NCI-H128 (cell line): Measurements from ENCODE around the gene CNNM3.
"Not testable (repeated sequence)": the region's sequence is repeated elsewhere in the genome, so short reads cannot be mapped to it uniquely, and the experiment has no call there.

Source experiments
- DNase-seq: peaks from one replicate; lab custom pipeline; 2025; ENCODE audit not compliant: unreplicated experiment; lab: John Stamatoyannopoulos, UW

CNNM3 gene

DNA sequence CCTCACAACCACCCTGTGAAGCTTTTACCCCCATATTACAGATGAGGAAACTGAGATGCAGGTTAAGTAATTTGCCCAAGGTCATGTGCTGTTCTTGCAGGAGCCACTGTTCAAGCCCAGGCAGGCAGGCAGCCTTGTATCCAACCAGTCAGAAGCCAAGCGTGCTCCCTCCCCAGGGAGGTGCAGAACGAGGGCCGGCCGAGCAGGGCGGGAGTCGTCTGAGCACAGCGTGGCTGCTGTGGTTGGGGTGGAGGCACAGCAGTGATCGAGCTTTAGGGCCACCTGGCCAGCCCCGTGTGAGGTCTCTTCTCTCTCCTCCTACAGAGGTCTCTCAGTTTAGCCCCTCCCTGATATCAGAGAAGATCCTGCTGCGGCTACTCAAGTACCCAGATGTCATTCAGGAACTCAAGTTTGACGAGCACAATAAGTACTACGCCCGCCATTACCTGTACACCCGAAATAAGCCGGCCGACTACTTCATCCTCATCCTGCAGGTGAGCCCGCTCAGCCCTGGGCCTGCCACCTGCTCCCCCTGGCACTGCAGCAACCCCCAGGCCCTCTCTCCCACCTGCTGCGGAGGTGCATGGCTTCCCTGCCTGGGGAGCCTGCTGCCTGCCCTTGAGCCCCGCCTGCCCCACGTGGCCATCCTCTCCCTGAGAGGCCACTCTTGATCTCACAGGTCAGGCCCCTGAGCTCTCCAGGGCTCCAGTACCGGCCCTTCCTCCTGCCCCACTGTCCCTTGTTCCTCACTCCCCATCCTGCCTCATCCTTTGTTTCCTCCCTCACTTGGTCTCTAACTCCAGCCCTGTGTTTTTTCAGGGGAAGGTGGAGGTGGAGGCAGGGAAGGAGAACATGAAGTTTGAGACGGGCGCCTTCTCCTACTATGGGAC lies 17.1 kb upstream of the CNNM3 start:
- no peak for DNase-seq

- no peak for DNase-seq
These were observed 16.5 kb upstream of the CNNM3 start for GRCh38 chr2:96799623-96799935.

DNA sequence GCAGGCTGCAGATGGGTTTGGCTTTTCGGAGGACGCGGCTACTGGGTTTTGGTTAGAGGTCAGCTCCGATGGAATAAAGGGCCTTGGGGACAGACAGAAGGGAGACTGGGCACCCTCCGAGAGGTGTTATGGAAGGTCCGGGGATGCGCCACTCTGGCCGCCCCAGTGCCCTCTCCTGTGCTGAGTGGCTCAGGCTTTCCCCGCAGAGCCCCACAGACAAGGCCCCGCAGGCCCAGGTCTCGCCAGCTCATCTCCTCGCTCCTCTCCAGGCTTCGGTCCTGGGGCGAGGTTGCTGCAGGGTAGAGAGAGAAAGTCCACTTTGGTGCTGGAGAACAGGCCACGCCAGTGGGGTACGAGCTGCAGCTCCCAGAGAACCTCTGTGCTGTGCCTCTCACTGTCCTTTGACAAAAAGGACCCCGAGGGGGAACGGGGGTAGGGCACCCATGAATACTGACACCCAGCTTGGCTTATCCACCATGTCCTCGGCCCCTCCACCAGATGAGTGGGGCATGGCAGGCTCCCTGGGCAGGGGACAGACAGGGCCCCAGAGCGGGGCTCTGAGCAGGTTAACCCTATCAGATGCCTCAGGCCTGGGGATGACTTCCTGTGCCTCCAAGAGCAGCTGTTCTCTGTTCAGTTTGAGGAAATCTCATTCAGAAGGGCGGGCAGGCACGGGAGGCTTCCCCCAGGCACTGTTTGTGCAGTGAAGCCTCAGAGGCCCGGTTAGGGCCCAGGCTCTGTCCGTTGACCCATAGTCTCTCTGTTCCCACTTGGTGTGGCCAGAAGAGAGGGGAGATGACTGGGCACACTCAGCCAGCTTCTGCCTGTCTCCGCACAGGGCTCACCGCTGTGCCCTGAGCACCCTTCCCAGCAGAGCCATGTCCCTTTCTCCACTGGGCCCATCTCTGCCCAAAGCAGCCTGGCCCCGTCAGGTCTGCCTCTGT lies 15.7 kb upstream of the CNNM3 start:
- no peak for DNase-seq

- peak; percentile 25 for DNase-seq
These were observed 14.9 kb upstream of the CNNM3 start for GRCh38 chr2:96801005-96801785.

DNA sequence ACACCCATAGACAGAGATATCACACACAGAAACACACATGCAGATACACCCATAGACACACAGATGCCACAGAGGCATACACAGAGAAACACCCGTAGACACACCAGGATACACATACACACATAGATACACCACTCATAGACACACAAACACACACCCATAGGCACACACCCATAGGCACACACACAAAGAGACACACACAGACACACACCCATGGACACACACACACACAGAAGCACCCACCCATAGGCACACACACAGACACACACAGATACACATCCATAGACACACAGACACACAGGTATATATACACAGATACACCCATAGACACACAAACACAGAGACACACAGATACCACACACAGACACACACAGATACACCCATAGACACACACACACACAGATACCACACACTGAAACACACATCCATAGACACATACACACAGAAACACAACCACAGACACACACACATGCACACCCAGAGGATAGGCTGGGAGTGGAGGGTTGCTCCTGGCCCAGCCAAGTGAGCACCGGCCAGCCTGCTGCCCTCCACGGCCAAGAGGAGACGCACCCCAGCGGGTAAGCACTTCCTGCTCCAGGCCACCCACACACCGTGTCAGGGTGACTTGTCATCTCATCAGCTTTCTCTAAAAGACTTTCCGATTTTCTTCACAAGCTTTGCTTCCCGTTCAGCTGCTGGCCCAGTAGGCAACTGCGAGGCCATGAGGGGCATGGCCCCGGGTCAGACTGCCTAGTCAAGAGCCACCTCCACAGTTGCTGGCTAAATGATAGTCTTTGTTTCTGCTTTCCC lies 14.1 kb upstream of the CNNM3 start:
- DNase-seq: no peak

DNA sequence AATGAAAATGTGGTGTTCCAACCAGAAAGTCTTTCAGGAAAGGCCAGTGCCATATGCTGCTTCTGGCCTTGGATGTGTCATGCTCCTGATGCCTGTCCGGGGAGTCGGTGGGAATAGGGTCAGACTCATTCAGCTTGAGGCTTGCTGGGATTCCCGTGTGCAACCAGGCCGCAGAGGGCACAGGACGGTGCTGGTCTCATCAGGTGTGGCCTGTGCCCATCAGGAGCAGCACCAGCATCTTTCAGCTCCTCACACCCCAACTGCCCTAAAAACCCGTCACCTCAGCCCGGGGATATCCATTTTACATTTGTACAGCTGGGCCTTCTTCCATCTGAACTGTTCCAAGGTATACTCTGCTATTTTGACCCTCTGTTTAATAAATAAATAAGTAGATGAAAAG lies 13.3 kb upstream of the CNNM3 start:
- no peak for DNase-seq

DNA sequence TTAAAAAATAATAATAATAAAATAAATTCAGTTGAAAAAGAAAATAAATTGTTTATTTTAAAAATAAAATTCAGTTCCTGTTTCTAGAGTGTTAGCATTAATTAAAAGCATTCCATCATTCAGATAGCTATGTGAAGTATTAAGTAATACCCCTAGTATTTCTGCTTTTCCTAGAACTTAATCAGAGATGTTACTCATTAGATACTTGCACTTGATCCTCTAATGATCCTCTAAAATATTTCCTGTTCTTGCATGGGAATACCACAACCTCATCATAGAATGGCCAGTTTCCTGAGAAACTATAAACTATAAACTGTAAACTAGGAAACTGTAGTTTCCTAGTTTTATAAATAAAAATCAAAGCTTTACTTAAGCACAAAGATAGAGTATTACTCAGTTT lies 11.1 kb upstream of the CNNM3 start:
- no peak for DNase-seq

DNA sequence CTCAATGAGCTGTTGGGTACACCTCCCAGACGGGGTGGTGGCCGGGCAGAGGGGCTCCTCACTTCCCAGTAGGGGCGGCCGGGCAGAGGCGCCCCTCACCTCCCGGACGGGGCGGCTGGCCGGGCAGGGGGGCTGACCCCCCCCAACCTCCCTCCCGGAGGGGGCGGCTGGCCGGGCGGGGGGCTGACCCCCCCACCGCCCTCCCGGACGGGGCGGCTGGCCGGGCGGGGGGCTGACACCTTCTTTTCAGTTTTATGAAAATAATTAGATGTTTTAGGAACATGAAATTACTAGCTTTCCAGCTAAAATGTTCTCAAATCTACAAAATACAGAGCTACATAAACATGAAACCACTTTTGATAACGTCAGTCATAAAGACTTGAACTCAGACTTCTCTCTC lies 10.1 kb upstream of the CNNM3 start:
- DNase-seq: not testable (repeated sequence)

DNA sequence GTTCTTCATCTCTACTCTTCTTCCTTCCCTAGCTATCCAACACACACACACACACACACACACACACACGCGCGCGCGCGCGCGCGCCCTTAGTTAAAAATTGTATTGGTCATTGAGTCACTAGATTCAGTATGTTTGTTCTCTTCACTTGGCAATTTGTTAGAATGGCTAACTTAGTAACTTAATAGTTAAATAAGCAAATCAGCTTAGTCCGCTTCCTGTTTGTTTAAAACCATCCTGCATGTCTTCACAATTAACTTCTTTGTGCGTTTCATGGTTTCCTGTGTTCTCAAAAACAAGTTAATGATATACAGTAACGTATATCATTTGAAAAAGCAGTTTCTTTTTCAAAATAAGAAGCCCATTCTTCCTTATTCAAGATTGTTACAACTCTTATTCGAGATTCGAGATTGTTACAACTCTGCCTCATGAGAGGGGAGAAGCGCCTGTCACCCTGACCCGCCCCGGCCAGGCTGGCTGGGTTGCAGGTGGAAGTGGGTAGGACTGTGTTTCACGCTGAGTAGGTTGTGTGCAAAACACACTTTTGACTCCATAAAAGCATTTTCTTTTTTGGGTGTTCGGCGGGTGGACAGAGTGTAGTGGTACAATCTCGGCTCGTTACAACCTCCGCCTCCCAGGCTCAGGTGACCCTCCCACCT lies 9.5 kb upstream of the CNNM3 start:
- no peak for DNase-seq

DNA sequence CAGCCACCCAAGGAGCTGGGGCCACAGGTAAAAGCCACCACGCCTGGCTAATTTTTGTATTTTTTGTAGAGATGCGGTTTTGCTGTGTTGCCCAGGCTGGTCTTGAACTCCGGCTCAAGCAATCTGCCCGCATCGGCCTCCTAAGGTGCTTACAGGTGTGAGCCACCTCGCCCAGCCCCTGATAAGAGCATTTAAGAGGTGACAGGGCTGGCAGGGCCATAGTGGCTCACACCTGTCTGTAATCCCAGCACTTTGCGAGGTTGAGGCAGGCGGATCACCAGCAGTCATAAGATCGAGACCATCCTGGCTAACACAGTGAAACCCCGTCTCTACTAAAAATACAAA lies 9.0 kb upstream of the CNNM3 start:
- no peak for DNase-seq

GRCh38 chr2:96808176-96808837 lies 7.8 kb upstream of the CNNM3 start:
- DNase-seq: no peak

DNA sequence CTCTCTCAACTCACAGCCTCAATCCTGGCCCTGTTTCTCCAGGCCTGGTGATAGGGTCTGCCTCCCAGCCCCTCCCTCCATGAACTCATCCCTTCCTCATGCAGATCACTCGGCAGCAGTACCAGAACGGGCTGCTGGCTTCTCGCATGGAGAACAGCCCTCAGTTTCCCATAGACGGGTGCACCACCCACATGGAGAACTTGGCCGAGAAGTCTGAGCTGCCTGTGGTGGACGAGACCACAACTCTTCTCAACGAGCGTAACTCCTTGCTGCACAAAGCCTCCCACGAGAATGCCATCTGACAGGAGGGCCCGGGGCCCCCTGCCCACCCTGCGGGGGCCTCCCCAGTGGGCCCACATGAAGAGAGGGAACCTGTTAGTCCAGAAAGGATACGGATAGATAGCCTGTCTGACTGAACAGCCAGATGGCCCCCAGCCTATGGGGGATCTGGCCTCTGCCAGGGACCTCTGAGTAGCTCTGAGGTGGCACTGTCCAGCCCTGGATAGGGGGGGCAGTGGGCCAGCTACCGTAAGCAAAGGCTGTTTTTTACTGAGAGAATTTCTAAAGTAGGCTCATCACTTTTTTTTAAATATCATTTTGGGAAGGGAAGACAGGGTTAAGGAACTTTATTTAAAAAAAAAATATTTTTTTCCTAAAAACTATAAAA lies 6.7 kb upstream of the CNNM3 start:
- DNase-seq: no peak

DNA sequence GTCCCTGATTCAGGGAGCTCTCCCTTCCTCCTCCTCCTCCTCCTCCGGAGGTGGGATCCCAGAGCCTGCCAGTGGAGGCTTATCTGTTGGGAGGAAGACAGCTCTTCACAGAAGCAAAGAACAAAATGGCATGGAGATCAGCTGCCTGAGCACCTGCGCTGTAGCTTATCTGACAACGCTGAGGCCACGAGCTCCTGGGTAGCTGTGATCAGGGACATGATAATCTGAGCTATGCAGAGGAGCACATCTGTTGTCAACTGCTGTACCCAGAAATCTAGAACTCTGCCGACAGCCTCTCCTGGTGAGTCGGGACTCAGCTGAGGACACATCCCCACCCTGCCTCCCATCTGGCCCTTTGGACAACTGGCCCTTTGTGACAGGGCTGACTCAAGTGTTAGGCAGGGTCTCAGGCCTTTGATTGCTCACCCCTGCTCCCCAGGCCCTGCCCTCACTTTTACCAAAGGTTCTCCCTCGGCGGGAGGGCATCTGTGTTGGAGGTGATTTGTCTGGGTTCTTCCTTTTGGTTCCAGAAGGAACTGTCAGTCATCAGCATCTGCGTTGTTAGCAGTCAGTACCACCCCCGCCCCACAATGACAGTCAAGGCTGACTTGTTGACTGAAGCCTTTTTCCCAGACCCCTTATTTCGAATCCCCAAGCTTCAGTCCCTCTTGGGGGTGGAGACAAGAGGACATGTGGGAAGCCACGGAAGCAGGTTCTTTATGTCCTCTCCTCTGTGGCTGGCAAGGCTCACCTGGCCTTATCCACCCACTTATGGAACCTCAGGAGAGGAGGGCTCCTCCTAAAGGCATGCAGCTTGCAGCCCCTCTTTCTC lies 5.9 kb upstream of the CNNM3 start:
- DNase-seq: no peak

- no peak for DNase-seq
These were observed 5.3 kb upstream of the CNNM3 start for GRCh38 chr2:96810783-96811192.

GRCh38 chr2:96811917-96812316 lies 4.2 kb upstream of the CNNM3 start:
- no peak for DNase-seq

- DNase-seq: no peak
These were observed 2.4 kb upstream of the CNNM3 start for GRCh38 chr2:96813656-96814055.

GRCh38 chr2:96815326-96816126 lies 542 bp upstream of the CNNM3 start:
- no peak for DNase-seq
